H1 (cell line): ENCODE results near the gene DSCAM. TPM values are rescaled to one million over a fixed set of nuclear protein-coding genes. Genes with fewer than 3 reads are reported as not detected.

ENCODE experiments used
- CTCF ChIA-PET: fragments of 300-600 bp; sonication (Branson Sonifier 250); formaldehyde crosslinking; loops from one replicate; lab custom pipeline; 2021; ENCODE audit not compliant: partially characterized antibody; lab: Charles Lee
- POLR2A ChIA-PET: fragments of 300-600 bp; sonication (Branson Sonifier 250); formaldehyde crosslinking; loops from one replicate; lab custom pipeline; 2021; ENCODE audit warnings: inconsistent platforms; ENCODE audit not compliant: partially characterized antibody; lab: Charles Lee
- DNase-seq, 2 experiments: peaks; one replicate each; pipeline versions ENCODE4 v3.0.0 to v3.0.0-alpha.2; 2010 to 2022; ENCODE audit warnings: low spot score in 2 of 2, low read depth in 1 of 2, mixed read lengths in 1 of 2
- FAIRE-seq: peaks from 2 replicates; lab custom pipeline; 2011; peaks lifted over from hg19 to GRCh38; lab: Jason Lieb, UNC
- H2AFZ ChIP-seq: 2 replicates; pipeline ENCODE4 v1.8.1; 2012; ENCODE audit warnings: low read length, inconsistent platforms
- H2AK5ac ChIP-seq: 2 replicates; pipeline ENCODE4 v1.6.1; 2013; ENCODE audit warnings: low read depth, low read length
- H2BK120ac ChIP-seq: replicated peaks from 2 replicates; pipeline ENCODE3; 2013; ENCODE audit warnings: low read depth, low read length, inconsistent platforms
- H2BK12ac ChIP-seq: 2 replicates; pipeline ENCODE4 v1.6.1; 2013; ENCODE audit warnings: low read depth, low read length
- H2BK15ac ChIP-seq: 2 replicates; pipeline ENCODE4 v1.6.1; 2013; ENCODE audit warnings: low read length
- H2BK20ac ChIP-seq: 2 replicates; pipeline ENCODE4 v1.6.1; 2013; ENCODE audit warnings: low read length
- H2BK5ac ChIP-seq: 2 replicates; pipeline ENCODE4 v1.6.1; 2013; ENCODE audit warnings: low read depth, low read length
- H3K14ac ChIP-seq: 2 replicates; pipeline ENCODE4 v1.6.1; 2013; ENCODE audit warnings: inconsistent platforms; ENCODE audit not compliant: insufficient read length
- H3K18ac ChIP-seq: 2 replicates; pipeline ENCODE4 v1.6.1; 2013; ENCODE audit warnings: low read length; ENCODE audit errors: extremely low read depth
- H3K23ac ChIP-seq: 2 replicates; pipeline ENCODE4 v1.6.1; 2013; ENCODE audit warnings: inconsistent platforms; ENCODE audit not compliant: insufficient read length
- H3K23me2 ChIP-seq: 2 replicates; pipeline ENCODE4 v1.6.1; 2013; ENCODE audit warnings: low read depth, low read length
- H3K27ac ChIP-seq: 2 replicates; pipeline ENCODE4 v1.6.1; 2011; ENCODE audit warnings: low read depth, low read length, inconsistent platforms
- H3K27me3 ChIP-seq, 4 experiments: replicated peaks in 1 of 4; 1 replicate in 1 of 4; 2 replicates in 3 of 4; pipeline versions ENCODE4 v1.6.1 to v1.8.1; 2011 to 2013; ENCODE audit warnings: low read length in 3 of 4, mild to moderate bottlenecking in 3 of 4, inconsistent platforms in 2 of 4, mixed read lengths in 2 of 4, moderate library complexity in 1 of 4; ENCODE audit not compliant: control insufficient read depth in 3 of 4, insufficient read depth in 3 of 4; ENCODE audit errors: extremely low read depth in 1 of 4
- H3K36me3 ChIP-seq, 4 experiments: 2 replicates each; pipeline versions ENCODE4 v1.6.1 to v1.8.1; 2011 to 2013; ENCODE audit warnings: mild to moderate bottlenecking in 4 of 4, low read length in 3 of 4, moderate library complexity in 2 of 4, control low read depth in 1 of 4, inconsistent platforms in 1 of 4; ENCODE audit not compliant: insufficient read depth in 4 of 4, control insufficient read depth in 2 of 4
- H3K4ac ChIP-seq: replicated peaks from 2 replicates; pipeline ENCODE3; 2013; ENCODE audit warnings: low read length, low read depth, mixed read lengths, inconsistent platforms; ENCODE audit not compliant: insufficient read length
- H3K4me1 ChIP-seq, 4 experiments: replicated peaks in 1 of 4; 1 replicate in 1 of 4; 2 replicates in 3 of 4; pipeline versions ENCODE4 v1.6.1 to v1.8.1; 2011 to 2013; ENCODE audit warnings: low read length in 3 of 4, inconsistent platforms in 2 of 4, mixed read lengths in 1 of 4; ENCODE audit not compliant: insufficient read depth in 4 of 4, control insufficient read depth in 3 of 4
- H3K4me2 ChIP-seq, 2 experiments: 2 replicates each; pipeline versions ENCODE4 v1.6.1 to v1.8.1; 2011 to 2013; ENCODE audit warnings: low read depth in 2 of 2, low read length in 2 of 2, control low read depth in 1 of 2, inconsistent platforms in 1 of 2, mild to moderate bottlenecking in 1 of 2; ENCODE audit not compliant: insufficient read depth in 1 of 2
- H3K4me3 ChIP-seq, 4 experiments: fragments of 200-600, 300-600 bp in 1 of 4; sonication (generic), shearing (Covaris generic), sonication (Bioruptor Twin) in 1 of 4; 2 replicates each; pipeline versions ENCODE4 v1.5.1 to v1.8.1; 2011 to 2016; ENCODE audit warnings: low read length in 4 of 4, low read depth in 3 of 4, control low read depth in 2 of 4, inconsistent platforms in 2 of 4, mild to moderate bottlenecking in 2 of 4, mixed read lengths in 1 of 4, moderate library complexity in 1 of 4; ENCODE audit not compliant: insufficient read depth in 2 of 4; ENCODE audit errors: extremely low read depth in 1 of 4
- H3K56ac ChIP-seq: replicated peaks from 2 replicates; pipeline ENCODE3; 2013; ENCODE audit warnings: low read depth, mild to moderate bottlenecking, mixed read lengths, low read length, inconsistent platforms; ENCODE audit not compliant: insufficient read length
- H3K79me1 ChIP-seq: 2 replicates; pipeline ENCODE4 v1.6.1; 2013; ENCODE audit warnings: low read depth, low read length, control low read depth
- H3K79me2 ChIP-seq, 2 experiments: 2 replicates each; pipeline versions ENCODE4 v1.6.1 to v1.8.1; 2012 to 2013; ENCODE audit warnings: low read length in 2 of 2, mild to moderate bottlenecking in 2 of 2, inconsistent platforms in 1 of 2; ENCODE audit not compliant: insufficient read depth in 2 of 2, control insufficient read depth in 1 of 2
- H3K9ac ChIP-seq, 4 experiments: replicated peaks in 1 of 4; 1 replicate in 1 of 4; 2 replicates in 3 of 4; pipeline versions ENCODE4 v1.6.1 to v1.8.1; 2011 to 2013; ENCODE audit warnings: low read depth in 3 of 4, low read length in 3 of 4, control low read depth in 2 of 4, mild to moderate bottlenecking in 2 of 4, moderate library complexity in 2 of 4, inconsistent platforms in 1 of 4; ENCODE audit errors: extremely low read depth in 1 of 4
- H3K9me3 ChIP-seq, 2 experiments: 2 replicates each; pipeline versions ENCODE4 v1.6.1 to v1.8.1; 2012 to 2013; ENCODE audit warnings: mild to moderate bottlenecking in 2 of 2, moderate library complexity in 2 of 2, control low read depth in 1 of 2, inconsistent platforms in 1 of 2, low read depth in 1 of 2, low read length in 1 of 2, mixed read lengths in 1 of 2; ENCODE audit not compliant: insufficient read depth in 2 of 2
- H4K20me1 ChIP-seq, 2 experiments: replicated peaks in 1 of 2; 2 replicates each; pipeline versions ENCODE3 to v1.8.1; 2011 to 2013; ENCODE audit warnings: inconsistent platforms in 2 of 2, low read length in 2 of 2, mild to moderate bottlenecking in 1 of 2; ENCODE audit not compliant: insufficient read depth in 2 of 2, control insufficient read depth in 1 of 2
- H4K5ac ChIP-seq: 2 replicates; pipeline ENCODE4 v1.6.1; 2013; ENCODE audit warnings: low read length, low read depth, mixed read lengths, inconsistent platforms; ENCODE audit not compliant: insufficient read length
- H4K8ac ChIP-seq: 2 replicates; pipeline ENCODE4 v1.8.0; 2013; ENCODE audit warnings: mild to moderate bottlenecking, moderate library complexity, low read length, inconsistent platforms; ENCODE audit not compliant: insufficient read depth; ENCODE audit errors: extremely low read depth
- H4K91ac ChIP-seq: replicated peaks from 2 replicates; pipeline ENCODE3; 2013; ENCODE audit warnings: low read length, mixed read lengths, inconsistent platforms; ENCODE audit not compliant: insufficient read length
- CEBPB ChIP-seq: IDR thresholded peaks from 2 replicates; pipeline ENCODE4 v1.6.1; 2012; ENCODE audit warnings: low read depth, low read length
- CTCF ChIP-seq, 3 experiments: IDR thresholded peaks; 1 replicate in 2 of 3; 2 replicates in 1 of 3; pipeline versions ENCODE4 v1.5.1 to v1.6.1; 2011; ENCODE audit warnings: low read length in 3 of 3, mild to moderate bottlenecking in 3 of 3, inconsistent platforms in 2 of 3, low read depth in 1 of 3, moderate library complexity in 1 of 3; ENCODE audit not compliant: insufficient read depth in 1 of 3; ENCODE audit errors: control extremely low read depth in 1 of 3
- FOSL1 ChIP-seq: IDR thresholded peaks from 2 replicates; pipeline ENCODE4 v1.6.1; 2011; ENCODE audit warnings: mild to moderate bottlenecking, low read depth, low read length, moderate library complexity; ENCODE audit not compliant: insufficient read depth
- KDM4A ChIP-seq: IDR thresholded peaks from one replicate; pipeline ENCODE4 v1.7.1; 2012; ENCODE audit warnings: low read depth, mild to moderate bottlenecking, moderate library complexity, low read length, inconsistent platforms; ENCODE audit not compliant: severe bottlenecking
- MAFK ChIP-seq: IDR thresholded peaks from 2 replicates; pipeline ENCODE4 v1.6.1; 2012; ENCODE audit warnings: low read depth, mild to moderate bottlenecking, improper control_type of control experiment, low read length
- SP1 ChIP-seq: IDR thresholded peaks from 2 replicates; pipeline ENCODE4 v1.6.1; 2011; ENCODE audit warnings: low read depth, low read length
- TAF1 ChIP-seq: IDR thresholded peaks from 2 replicates; pipeline ENCODE4 v1.6.1; 2011; ENCODE audit warnings: mild to moderate bottlenecking, low read depth, low read length
- TAF7 ChIP-seq: optimal IDR thresholded peaks from 2 replicates; pipeline ENCODE3; 2011; ENCODE audit warnings: low read depth, mild to moderate bottlenecking, inconsistent platforms, low read length, moderate library complexity, borderline replicate concordance
- TEAD4 ChIP-seq: IDR thresholded peaks from 2 replicates; pipeline ENCODE4 v1.6.1; 2012; ENCODE audit warnings: low read depth, low read length, inconsistent platforms, mixed read lengths
- WGBS, 2 experiments: shearing (Covaris generic) in 1 of 2; methylation state at CpG; one replicate each; pipeline versions ENCODE4 v1.1.6 to v1.1.7; 2013 to 2015; ENCODE audit warnings: low lambda C conversion rate in 2 of 2, mixed read lengths in 2 of 2, inconsistent platforms in 1 of 2, low coverage in 1 of 2, missing lambda C conversion rate in 1 of 2; ENCODE audit not compliant: insufficient replicate concordance in 2 of 2, insufficient coverage in 1 of 2, insufficient read length in 1 of 2; ENCODE audit errors: extremely low coverage in 1 of 2, missing lambda C conversion rate in 1 of 2; 5-methylcytosine and 5-hydroxymethylcytosine counted together
- polyA plus RNA-seq, 7 experiments: library from polyadenylated mRNA; depleted of rRNA in 3 of 7; stranded (reverse) in 5 of 7; unstranded in 2 of 7; fragments of >200 nt in 5 of 7; fragments of 200-250 nt in 2 of 7; gene quantifications; 1 replicate in 5 of 7; 2 replicates in 1 of 7; 4 replicates in 1 of 7; pipeline versions ENCODE4 v1.2.1 to v1.2.3, GENCODE V29; 2011 to 2013; ENCODE audit warnings: missing spikeins in 2 of 7, mixed read lengths in 2 of 7
- total RNA-seq: library from RNA; stranded (reverse); fragmentation: NEBNext Ultra II Directional; extraction: Animal tissue kit (Norgen Biotek cat#: 25700); gene quantifications from 2 replicates; pipeline ENCODE4 v1.2.1, GENCODE V29; 2021

The DSCAM gene
- total and polyA plus RNA-seq, 2 of the 8 experiments (the other 6 are each of a cell fraction or from before 2014, with no cell fraction given): 0.02 to 0.15 TPM

GRCh38 chr21:40633048-40633447, 213.9 kb downstream of the DSCAM start:
- CTCF ChIA-PET: no interaction called here
- FAIRE-seq: no peak

More at GRCh38 chr21:40633048-40633447, 213.9 kb downstream of the DSCAM start:
- H3K79me1 ChIP-seq: no peaks in the 10 kb centered on the region
- no peak overlapping the region for H3K14ac ChIP-seq
- no peak overlapping the region for H3K4ac ChIP-seq
- H3K27ac ChIP-seq: no peak overlapping the region
- H2AK5ac ChIP-seq: no peak overlapping the region
- H2AFZ ChIP-seq: no peak overlapping the region
- no peaks in the 10 kb centered on the region for H3K79me2 ChIP-seq
- no peak overlapping the region for H4K8ac ChIP-seq
- H2BK20ac ChIP-seq: no peak overlapping the region
- H2BK12ac ChIP-seq: no peak overlapping the region
- no peak overlapping the region for H3K9ac ChIP-seq
- no peaks in the 10 kb centered on the region for H3K4me1 ChIP-seq
- H3K23ac ChIP-seq: no peak overlapping the region
- no peak overlapping the region for H2BK15ac ChIP-seq
- no peak overlapping the region for H3K4me2 ChIP-seq
- 88% methylated on average over 9 of the region's 9 CpGs; no CpG with 5 or more reads in 1 of the 2 experiments for WGBS, 2 experiments
- POLR2A ChIA-PET: no interaction called here
- no peaks in the 10 kb centered on the region for H3K27me3 ChIP-seq
- TF ChIP-seq MAFK: no peak
- no peak for TF ChIP-seq KDM4A
- no peak for TF ChIP-seq TAF1
- no peak for TF ChIP-seq TAF7
- TF ChIP-seq CTCF (IDR thresholded peaks at IDR 0.05; ENCODE audit: control extremely low read depth in 1 of 3, insufficient read depth in 1 of 3, low read depth in 1 of 3, low read length in 3 of 3): no peak
- TF ChIP-seq FOSL1: no peak
- TF ChIP-seq CEBPB: no peak
- TF ChIP-seq SP1: no peak
- no peak for TF ChIP-seq TEAD4
- H4K91ac ChIP-seq: no peak overlapping the region
- H3K9me3 ChIP-seq: no peaks in the 10 kb centered on the region
- no peak overlapping the region for H2BK5ac ChIP-seq
- H3K4me3 ChIP-seq: no peak overlapping the region
- H4K5ac ChIP-seq: no peak overlapping the region
- DNase-seq: no peak
- no peaks in the 10 kb centered on the region for H3K36me3 ChIP-seq
- H3K23me2 ChIP-seq: no peaks in the 10 kb centered on the region; the same call in 1 of the 2 replicates
- no peak overlapping the region for H3K56ac ChIP-seq
- no peak overlapping the region for H2BK120ac ChIP-seq
- no peak overlapping the region for H3K18ac ChIP-seq
- H4K20me1 ChIP-seq: no peaks in the 10 kb centered on the region
